NK-92 (cell line): ENCODE data around the gene MAML1.

ENCODE experiments used
- DNase-seq: peaks from one replicate; lab custom pipeline; 2025; ENCODE audit not compliant: unreplicated experiment; lab: John Stamatoyannopoulos, UW

Gene MAML1

DNA sequence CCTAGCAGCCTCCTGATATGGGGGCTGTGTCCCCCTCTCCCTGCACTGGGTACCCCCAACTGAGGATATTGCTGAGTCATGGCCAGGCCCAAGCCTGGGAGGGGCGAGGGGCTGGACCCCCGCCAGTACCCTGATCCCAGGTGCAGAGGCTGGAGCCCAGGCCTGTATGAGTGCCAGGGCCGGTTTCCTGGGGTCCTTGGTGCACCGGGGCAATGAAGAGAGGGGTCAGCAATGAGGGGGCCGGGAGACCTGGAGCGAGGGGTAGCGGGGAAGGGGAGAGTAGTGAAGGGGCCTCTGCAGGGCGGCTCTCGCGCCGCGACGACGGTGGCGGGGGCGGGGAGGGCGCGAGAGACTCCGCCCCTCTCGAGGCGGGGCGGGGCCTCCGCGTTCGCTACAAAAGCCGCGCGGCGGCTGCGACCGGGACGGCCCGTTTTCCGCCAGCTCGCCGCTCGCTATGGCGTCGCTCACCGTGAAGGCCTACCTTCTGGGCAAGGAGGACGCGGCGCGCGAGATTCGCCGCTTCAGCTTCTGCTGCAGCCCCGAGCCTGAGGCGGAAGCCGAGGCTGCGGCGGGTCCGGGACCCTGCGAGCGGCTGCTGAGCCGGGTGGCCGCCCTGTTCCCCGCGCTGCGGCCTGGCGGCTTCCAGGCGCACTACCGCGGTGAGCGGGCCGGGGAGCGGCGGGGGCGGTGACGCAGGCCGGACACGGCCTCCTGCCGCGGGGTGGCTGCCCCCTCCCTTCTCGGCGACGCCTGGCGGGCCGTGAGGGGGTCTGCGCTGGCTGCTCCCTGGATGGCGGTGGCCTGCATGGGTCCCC lies 88.1 kb downstream of the MAML1 start, which contains the start of gene SQSTM1:
Gene SQSTM1 (plus strand): TSS at position 423 of the 815 bp plus-strand sequence. CDS start 32 bp downstream, at position 455.
- DNase-seq, result no peak

DNA sequence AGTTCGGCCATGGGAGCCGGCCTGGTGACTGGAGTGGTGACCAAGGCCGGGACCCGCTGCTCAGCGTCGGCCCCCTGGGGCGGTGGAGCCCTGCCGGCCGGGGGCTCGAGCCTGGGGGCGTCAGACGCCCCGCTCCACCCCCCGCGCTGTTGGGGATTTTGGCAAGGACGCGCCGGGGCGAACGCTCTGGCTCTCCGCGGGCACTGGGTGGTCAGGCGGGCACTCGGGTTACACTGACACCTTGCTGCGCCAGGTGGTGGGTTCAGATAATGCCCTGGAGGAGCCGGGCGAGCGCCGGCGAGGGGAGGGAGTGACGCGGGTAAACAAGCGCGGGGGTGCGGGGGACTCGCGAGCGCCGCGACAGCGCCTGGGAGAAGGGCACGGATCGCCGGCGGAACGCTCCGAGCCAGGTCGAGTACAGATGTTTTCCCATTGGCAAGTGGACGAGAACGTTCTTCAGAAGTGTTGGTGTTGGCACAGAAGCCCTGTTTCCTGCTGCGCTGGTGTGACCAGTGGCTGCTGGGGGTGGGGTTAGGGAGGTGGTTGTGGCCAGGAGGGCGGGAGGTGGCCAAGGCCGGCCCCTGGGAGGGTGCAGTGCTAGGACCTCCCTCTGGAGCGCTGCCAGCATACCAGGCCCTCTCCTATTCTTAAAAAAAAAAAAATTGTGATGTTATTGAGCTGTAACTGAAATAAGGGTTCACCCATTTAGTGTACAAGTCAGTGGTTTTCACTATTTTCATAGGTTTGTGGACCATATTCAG lies 88.9 kb downstream of the MAML1 start:
- DNase-seq, result no peak

DNA sequence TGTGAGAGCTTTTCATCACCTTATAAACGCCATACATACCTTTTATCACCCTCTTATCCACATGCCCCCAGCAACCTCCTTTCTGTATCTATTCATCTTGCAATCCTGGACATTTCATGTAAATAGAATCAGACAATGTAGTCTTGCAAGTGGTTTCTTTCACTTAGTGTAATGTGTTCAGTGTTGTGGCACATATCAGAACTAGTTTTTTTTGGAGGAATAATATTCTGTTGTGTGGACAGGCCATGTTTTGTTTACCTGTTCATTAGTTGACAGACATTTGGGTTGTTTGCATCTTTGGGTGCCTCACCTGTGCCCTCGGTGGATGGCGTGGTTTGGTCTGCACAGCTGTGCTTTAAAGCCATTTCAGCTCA lies 89.4 kb downstream of the MAML1 start:
- DNase-seq, result no peak

DNA sequence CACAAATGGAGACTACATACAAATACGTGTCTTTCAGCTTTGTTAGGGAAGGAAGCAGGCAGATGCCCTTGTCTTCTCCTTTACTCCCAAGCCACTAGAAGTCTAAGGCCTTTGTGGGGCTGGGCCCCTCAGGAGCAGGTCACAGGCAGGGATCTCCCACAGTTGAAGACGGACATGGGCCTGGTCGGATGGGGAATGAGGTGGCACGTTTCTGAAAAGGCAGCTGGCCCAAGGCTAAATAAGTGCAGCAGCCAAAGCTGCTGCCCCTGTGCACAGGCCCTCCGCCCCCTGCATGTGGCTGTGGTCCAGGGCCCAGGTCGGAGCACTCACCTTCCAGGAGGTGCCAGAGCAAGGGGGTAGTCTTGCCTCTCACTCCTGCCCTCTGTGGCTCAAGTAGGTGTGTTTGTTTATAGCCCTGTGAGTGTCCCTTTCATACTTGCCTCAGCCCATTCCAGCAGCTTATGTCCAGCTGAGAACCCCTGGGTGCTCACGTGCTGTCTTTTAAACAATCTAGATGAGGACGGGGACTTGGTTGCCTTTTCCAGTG lies 89.9 kb downstream of the MAML1 start:
- DNase-seq, result no peak

DNA sequence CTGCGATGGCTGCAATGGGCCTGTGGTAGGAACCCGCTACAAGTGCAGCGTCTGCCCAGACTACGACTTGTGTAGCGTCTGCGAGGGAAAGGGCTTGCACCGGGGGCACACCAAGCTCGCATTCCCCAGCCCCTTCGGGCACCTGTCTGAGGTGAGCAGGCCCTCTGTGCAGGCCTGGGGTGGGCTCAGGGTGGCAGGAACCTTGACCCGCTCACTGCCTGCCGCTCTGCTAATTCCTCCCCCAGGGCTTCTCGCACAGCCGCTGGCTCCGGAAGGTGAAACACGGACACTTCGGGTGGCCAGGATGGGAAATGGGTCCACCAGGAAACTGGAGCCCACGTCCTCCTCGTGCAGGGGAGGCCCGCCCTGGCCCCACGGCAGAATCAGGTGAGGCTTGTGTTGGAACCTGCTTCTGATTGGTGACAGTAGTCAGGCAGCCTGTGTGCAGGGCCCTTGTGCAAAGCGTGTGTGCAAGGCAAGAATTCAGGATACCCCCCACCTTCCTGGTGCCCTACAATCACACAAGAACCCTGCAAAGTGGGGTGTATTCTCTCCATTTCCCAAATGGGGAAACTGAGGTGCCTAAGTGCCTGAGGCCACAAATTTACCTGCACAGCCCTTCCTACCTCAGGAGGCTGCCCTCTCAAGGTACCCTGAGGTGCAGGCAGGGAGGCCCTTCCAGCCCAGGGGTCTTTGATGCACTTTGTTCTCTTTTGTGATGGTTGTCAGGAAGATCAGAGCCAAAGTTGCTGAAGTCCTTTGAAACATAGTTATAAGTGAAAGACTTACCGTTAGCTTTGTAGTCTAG lies 91.5 kb downstream of the MAML1 start:
- no peak for DNase-seq

DNA sequence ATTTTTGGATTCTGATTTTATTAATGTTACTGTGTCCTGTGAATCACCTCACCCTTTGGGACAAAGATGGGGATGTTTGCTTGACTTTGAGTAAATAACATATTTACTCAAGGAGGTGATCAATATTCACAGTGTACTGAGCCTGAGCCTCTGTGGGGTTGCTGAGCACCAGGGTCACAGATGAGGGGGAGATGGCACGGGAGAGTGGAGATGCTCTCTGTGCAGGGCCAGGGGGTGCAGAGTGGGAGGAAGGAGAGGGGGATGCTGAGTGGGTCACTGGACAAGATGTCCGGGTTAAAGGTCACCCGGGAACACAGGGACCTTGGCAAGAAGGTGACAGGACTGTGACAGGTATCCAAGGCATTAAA lies 92.1 kb downstream of the MAML1 start:
- DNase-seq, result no peak

DNA sequence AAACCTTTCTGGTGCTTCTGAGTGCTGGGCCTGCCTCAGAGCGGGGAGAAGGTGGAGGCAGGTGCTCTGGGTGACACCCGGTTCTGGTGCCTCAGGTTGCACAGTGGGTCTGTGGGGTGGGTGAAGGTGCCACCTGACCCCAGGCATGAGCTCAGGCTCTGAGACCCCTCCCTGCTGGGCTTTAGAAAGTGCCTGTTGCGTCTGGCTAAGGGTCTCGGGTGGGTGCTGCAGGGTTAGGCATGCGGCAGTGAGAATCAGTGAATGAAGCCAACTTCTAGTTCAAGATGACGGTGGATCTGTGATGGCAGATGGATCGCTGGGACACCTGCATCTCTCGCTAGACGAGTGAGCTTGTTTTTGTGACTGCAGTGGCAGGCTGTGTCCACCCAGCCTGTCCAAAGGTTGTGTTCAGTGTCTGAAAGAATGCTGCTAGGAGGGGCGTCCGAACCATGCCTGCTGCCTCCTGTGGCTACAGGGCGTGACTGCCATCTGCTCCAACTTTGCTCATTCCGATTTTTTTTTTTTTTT lies 93.1 kb downstream of the MAML1 start:
- no peak for DNase-seq
